Measurements from ENCODE around the gene KIF18B. TPM values are rescaled to one million over a fixed set of nuclear protein-coding genes. Genes with fewer than 3 reads are reported as not detected.
A peak's percentile ranks its signal among the peaks of the same experiment; 100 is the strongest.

Gene KIF18B
- total RNA-seq (1 to 10 TPM in 3 of 4 donors, under 1 TPM in 1; 0.08 to 1.4 (median 1.1) TPM), polyA plus RNA-seq (0.25 TPM)
- long read RNA-seq, donor 1, partial matches to known transcripts: 1 of 2 reads
- long read RNA-seq, donor 1, other reads (novel, unspliced or antisense): 1 of 2 reads
- long read RNA-seq, donor 2, partial matches to known transcripts: 1 of 3 reads
- long read RNA-seq, donor 2, other reads (novel, unspliced or antisense): 2 of 3 reads
- long read RNA-seq, donor 3: 0 reads
- long read RNA-seq, donor 4, partial matches to known transcripts: 0 of 1 reads
- long read RNA-seq, donor 4, other reads (novel, unspliced or antisense): 1 of 1 reads

- ATAC-seq: peak; percentile 98 to 100
- Histone ChIP-seq H3K27ac (ENCODE audit: low read length) (peak within 1 kb of the TSS; percentile 1), H3K27me3 (ENCODE audit: control insufficient read depth, insufficient read depth) (no peaks in the 10 kb centered on the region), H3K4me1 (ENCODE audit: control insufficient read depth, insufficient read depth, low read length) (no peaks in the 10 kb centered on the region), H3K4me3 (ENCODE audit: low read length) (peak within 1 kb of the TSS; percentile 40), H3K9me3 (ENCODE audit: control insufficient read depth, low read length) (no peaks in the 10 kb centered on the region)
- intact Hi-C loops (cut with DNase I): no loop called here
- 2% methylated on average over 62 of the region's 62 CpGs for WGBS
- DNase-seq: peak; percentile 88 to 95 (median 93)
These were observed at the start of gene KIF18B for GRCh38 chr17:44947461-44948314. TSS of gene KIF18B (minus strand) at chr17:44947773. CDS start at chr17:44936344, 11,429 bp downstream.

GRCh38 chr17:44996304-44996703 is 48.7 kb upstream of the KIF18B start:
- no peaks in the 10 kb centered on the region for H3K9me3 ChIP-seq (ENCODE audit: control insufficient read depth, low read length)
- 47% methylated on average over 10 of the region's 10 CpGs for WGBS
- ATAC-seq (no peak), DNase-seq (no peak)
- no peak overlapping the region for H3K27ac ChIP-seq (ENCODE audit: low read length)
- no peaks in the 10 kb centered on the region for H3K4me1 ChIP-seq (ENCODE audit: control insufficient read depth, insufficient read depth, low read length)
- no peaks in the 10 kb centered on the region for H3K27me3 ChIP-seq (ENCODE audit: control insufficient read depth, insufficient read depth)
- intact Hi-C loops (cut with DNase I): no loop called here
- H3K4me3 ChIP-seq (ENCODE audit: low read length): no peak overlapping the region

- peak in 1 of 3 donors; percentile 71 for DNase-seq
- Histone ChIP-seq H3K4me1 (ENCODE audit: control insufficient read depth, insufficient read depth, low read length) (no peaks in the 10 kb centered on the region), H3K27me3 (ENCODE audit: control insufficient read depth, insufficient read depth) (no peaks in the 10 kb centered on the region), H3K9me3 (ENCODE audit: control insufficient read depth, low read length) (no peaks in the 10 kb centered on the region), H3K4me3 (ENCODE audit: low read length) (no peak overlapping the region), H3K27ac (ENCODE audit: low read length) (no peak overlapping the region)
- intact Hi-C loops (cut with DNase I): no loop called here
- 36% methylated on average over 11 of the region's 11 CpGs for WGBS
- no peak for ATAC-seq
These were observed 47.9 kb upstream of the KIF18B start for GRCh38 chr17:44995436-44996001.

- 87% methylated on average over 5 of the region's 5 CpGs for WGBS
- intact Hi-C loops (cut with DNase I): no loop called here
- Histone ChIP-seq H3K9me3 (ENCODE audit: control insufficient read depth, low read length) (no peaks in the 10 kb centered on the region), H3K4me3 (ENCODE audit: low read length) (no peak overlapping the region), H3K4me1 (ENCODE audit: control insufficient read depth, insufficient read depth, low read length) (no peaks in the 10 kb centered on the region), H3K27ac (ENCODE audit: low read length) (no peak overlapping the region), H3K27me3 (ENCODE audit: control insufficient read depth, insufficient read depth) (no peaks in the 10 kb centered on the region)
- DNase-seq (no peak), ATAC-seq (no peak)
These were observed 44.8 kb upstream of the KIF18B start for GRCh38 chr17:44992242-44992939.

DNA sequence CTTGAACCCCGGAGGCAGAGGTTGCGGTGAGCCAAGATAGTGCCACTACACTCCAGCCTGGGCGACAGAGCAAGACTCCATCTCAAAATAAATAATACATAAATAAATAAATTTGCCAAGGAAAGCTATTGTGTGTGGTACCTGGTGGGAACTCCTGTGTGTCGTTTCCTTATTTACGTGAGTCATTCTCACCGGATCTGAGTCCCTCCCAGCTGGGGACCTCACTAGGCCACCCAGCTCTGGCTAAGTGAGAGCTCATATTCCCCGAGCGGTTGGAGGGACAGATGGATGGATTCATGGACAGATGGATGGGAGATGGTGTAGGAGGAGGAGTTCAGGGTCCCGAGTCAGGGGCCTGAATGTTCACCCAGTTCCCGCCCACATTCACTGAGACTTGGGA is 43.4 kb upstream of the KIF18B start:
- H3K9me3 ChIP-seq (ENCODE audit: control insufficient read depth, low read length): no peaks in the 10 kb centered on the region
- DNase-seq (no peak), ATAC-seq (no peak)
- H3K27ac ChIP-seq (ENCODE audit: low read length): no peak overlapping the region
- H3K4me1 ChIP-seq (ENCODE audit: control insufficient read depth, insufficient read depth, low read length): no peaks in the 10 kb centered on the region
- no peaks in the 10 kb centered on the region for H3K27me3 ChIP-seq (ENCODE audit: control insufficient read depth, insufficient read depth)
- intact Hi-C loops (cut with DNase I): no loop called here
- H3K4me3 ChIP-seq (ENCODE audit: low read length): no peak overlapping the region
- 78% methylated on average over 10 of the region's 10 CpGs for WGBS

DNA sequence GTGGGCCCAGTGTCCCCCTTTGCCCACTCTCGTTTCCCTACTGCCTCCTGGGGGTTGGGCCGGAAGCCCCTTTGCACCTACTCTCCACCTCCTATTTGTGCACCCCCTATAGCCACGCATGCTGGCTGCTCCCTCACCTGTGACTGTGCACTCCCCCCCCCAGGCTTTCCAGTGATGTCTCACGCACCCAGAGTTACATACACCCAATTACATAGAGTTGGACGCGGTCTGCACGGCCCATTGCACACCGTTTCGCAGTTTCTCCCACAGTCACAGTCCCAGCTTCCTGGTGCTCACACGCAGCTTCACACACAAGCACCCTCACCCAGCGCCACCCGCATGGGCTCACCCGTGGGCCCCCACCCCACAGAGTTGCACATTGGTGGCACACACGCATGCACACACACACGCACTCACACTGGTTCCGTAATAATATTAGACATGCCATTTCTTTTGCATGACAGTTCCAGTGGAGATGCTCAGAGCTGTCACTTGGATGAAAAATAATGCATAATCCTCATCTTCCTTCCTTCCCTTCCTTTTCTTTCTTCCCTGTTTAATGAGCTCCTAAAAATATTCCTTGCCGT is 42.1 kb upstream of the KIF18B start:
- DNase-seq: peak in 1 of 3 donors; percentile 27
- no peak for ATAC-seq
- Histone ChIP-seq H3K27me3 (ENCODE audit: control insufficient read depth, insufficient read depth) (no peaks in the 10 kb centered on the region), H3K4me1 (ENCODE audit: control insufficient read depth, insufficient read depth, low read length) (no peaks in the 10 kb centered on the region), H3K4me3 (ENCODE audit: low read length) (no peak overlapping the region), H3K27ac (ENCODE audit: low read length) (no peak overlapping the region), H3K9me3 (ENCODE audit: control insufficient read depth, low read length) (no peaks in the 10 kb centered on the region)
- 90% methylated on average over 17 of the region's 17 CpGs for WGBS
- intact Hi-C loops (cut with DNase I): no loop called here

- H3K27me3 ChIP-seq (ENCODE audit: control insufficient read depth, insufficient read depth): no peaks in the 10 kb centered on the region
- intact Hi-C loops (cut with DNase I): no loop called here
- WGBS: 63% methylated on average over 34 of the region's 34 CpGs
- H3K9me3 ChIP-seq (ENCODE audit: control insufficient read depth, low read length): no peaks in the 10 kb centered on the region
- H3K27ac ChIP-seq (ENCODE audit: low read length): no peak overlapping the region
- no peak for DNase-seq
- no peak for ATAC-seq
- H3K4me1 ChIP-seq (ENCODE audit: control insufficient read depth, insufficient read depth, low read length): no peaks in the 10 kb centered on the region
- H3K4me3 ChIP-seq (ENCODE audit: low read length): no peak overlapping the region
These were observed 40.7 kb upstream of the KIF18B start for GRCh38 chr17:44988044-44988942.

GRCh38 chr17:44983563-44983962 is 36.0 kb upstream of the KIF18B start:
- ATAC-seq (peak; percentile 78 to 82), DNase-seq (peak; percentile 37 to 81 (median 80))
- H3K27me3 ChIP-seq (ENCODE audit: control insufficient read depth, insufficient read depth): no peaks in the 10 kb centered on the region
- 67% methylated on average over 4 of the region's 4 CpGs for WGBS
- no peaks in the 10 kb centered on the region for H3K4me1 ChIP-seq (ENCODE audit: control insufficient read depth, insufficient read depth, low read length)
- H3K9me3 ChIP-seq (ENCODE audit: control insufficient read depth, low read length): no peaks in the 10 kb centered on the region
- intact Hi-C loops (cut with DNase I): no loop called here
- no peak overlapping the region for H3K4me3 ChIP-seq (ENCODE audit: low read length)
- peak overlapping the region; percentile 75 for H3K27ac ChIP-seq (ENCODE audit: low read length)

DNA sequence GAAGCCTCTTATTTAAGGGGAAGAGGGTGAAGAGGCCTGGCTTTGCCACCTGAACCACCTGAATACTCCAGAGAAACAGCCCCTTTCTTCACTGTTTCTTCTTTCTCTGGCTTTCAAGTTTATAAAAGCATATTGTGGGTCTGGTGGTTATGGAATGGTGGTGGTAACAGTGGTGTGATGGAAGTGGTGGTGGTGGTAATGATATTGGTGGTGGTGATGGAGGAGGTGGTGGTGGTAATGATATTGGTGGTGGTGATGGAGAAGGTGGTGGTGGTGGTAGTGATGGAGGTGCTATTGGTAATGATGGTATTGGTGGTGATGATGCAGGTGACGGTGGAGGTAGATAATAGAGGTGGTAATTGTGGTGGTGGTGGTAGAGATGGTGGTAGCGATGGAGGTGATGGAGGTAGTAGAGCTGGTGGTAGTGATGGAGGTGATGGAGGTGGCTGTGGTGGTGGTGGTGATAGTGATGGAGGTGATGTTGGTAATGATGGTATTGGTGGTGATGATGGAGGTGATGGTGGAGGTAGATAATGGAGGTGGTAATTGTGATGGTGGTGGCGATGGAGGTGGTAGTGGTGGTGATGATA is 34.6 kb upstream of the KIF18B start:
- no peaks in the 10 kb centered on the region for H3K9me3 ChIP-seq (ENCODE audit: control insufficient read depth, low read length)
- H3K4me1 ChIP-seq (ENCODE audit: control insufficient read depth, insufficient read depth, low read length): no peaks in the 10 kb centered on the region
- H3K27ac ChIP-seq (ENCODE audit: low read length): no peak overlapping the region
- DNase-seq (no peak), ATAC-seq (no peak)
- WGBS: 96% methylated on average over 3 of the region's 3 CpGs
- no peaks in the 10 kb centered on the region for H3K27me3 ChIP-seq (ENCODE audit: control insufficient read depth, insufficient read depth)
- intact Hi-C loops (cut with DNase I): no loop called here
- H3K4me3 ChIP-seq (ENCODE audit: low read length): no peak overlapping the region

All from right cardiac atrium (tissue), 5 donors.